D721Med (cell line): ENCODE measurements around the gene ETV2.
"Not testable (repeated sequence)": the region's sequence is repeated elsewhere in the genome, so short reads cannot be mapped to it uniquely, and the experiment has no call there.

Experiments used
- DNase-seq: peaks from one replicate; pipeline ENCODE4 v3.0.0; 2011; ENCODE audit warnings: low spot score; ENCODE audit not compliant: insufficient read length
- FAIRE-seq: peaks from 2 replicates; lab custom pipeline; 2011; peaks lifted over from hg19 to GRCh38; lab: Jason Lieb, UNC
- TF ChIP-seq, protein P1 (sequence below): IDR thresholded peaks from 2 replicates; pipeline ENCODE4 v1.5.1; 2012; ENCODE audit warnings: mild to moderate bottlenecking, control low read depth; ENCODE audit not compliant: insufficient read depth; ENCODE audit errors: missing control alignments

ETV2 gene, protein sequence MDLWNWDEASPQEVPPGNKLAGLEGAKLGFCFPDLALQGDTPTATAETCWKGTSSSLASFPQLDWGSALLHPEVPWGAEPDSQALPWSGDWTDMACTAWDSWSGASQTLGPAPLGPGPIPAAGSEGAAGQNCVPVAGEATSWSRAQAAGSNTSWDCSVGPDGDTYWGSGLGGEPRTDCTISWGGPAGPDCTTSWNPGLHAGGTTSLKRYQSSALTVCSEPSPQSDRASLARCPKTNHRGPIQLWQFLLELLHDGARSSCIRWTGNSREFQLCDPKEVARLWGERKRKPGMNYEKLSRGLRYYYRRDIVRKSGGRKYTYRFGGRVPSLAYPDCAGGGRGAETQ

DNA sequence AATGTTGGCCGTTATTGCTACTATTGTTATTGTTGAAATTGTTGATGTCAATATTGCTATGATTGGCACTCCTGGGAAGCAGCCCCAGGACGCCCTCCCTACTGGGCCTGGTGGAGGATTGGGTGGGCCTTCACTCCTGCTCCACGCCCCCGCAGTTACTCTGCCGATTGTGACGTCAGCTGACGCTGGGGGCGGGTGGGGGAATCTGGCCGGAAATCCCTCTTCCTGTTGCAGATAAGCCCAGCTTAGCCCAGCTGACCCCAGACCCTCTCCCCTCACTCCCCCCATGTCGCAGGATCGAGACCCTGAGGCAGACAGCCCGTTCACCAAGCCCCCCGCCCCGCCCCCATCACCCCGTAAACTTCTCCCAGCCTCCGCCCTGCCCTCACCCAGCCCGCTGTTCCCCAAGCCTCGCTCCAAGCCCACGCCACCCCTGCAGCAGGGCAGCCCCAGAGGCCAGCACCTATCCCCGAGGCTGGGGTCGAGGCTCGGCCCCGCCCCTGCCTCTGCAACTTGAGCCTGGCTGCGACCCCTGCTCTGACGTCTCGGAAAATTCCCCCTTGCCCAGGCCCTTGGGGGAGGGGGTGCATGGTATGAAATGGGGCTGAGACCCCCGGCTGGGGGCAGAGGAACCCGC lies at the start of gene ETV2:
Gene ETV2 (plus strand): TSS at position 231 of the 637 bp plus-strand sequence. CDS start 716 bp downstream, outside the sequence.
- TF ChIP-seq, protein P1, sequence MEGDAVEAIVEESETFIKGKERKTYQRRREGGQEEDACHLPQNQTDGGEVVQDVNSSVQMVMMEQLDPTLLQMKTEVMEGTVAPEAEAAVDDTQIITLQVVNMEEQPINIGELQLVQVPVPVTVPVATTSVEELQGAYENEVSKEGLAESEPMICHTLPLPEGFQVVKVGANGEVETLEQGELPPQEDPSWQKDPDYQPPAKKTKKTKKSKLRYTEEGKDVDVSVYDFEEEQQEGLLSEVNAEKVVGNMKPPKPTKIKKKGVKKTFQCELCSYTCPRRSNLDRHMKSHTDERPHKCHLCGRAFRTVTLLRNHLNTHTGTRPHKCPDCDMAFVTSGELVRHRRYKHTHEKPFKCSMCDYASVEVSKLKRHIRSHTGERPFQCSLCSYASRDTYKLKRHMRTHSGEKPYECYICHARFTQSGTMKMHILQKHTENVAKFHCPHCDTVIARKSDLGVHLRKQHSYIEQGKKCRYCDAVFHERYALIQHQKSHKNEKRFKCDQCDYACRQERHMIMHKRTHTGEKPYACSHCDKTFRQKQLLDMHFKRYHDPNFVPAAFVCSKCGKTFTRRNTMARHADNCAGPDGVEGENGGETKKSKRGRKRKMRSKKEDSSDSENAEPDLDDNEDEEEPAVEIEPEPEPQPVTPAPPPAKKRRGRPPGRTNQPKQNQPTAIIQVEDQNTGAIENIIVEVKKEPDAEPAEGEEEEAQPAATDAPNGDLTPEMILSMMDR = no peak
- FAIRE-seq (no peak), DNase-seq (no peak)

DNA sequence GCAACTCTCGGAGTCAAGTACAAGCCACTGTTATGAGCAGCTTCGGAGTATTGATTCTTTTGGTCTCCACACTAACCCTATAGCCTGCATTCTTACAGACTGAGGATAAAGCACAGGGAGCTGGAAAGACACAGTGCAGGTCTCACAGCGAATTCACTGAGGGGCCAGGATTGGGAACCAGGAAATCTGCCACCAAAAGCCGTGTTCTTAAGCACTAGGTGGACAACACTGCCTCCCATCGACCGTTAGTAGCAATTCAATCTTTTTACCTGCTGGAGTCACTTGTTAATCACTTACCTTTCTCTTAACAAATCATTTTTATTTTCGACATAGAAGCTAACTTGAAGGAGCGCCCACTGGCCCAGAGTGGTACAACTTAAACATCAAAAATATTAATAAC lies 49.3 kb upstream of the ETV2 start:
- FAIRE-seq (no peak), DNase-seq (no peak)
- TF ChIP-seq, protein P1 = peak; percentile 48

DNA sequence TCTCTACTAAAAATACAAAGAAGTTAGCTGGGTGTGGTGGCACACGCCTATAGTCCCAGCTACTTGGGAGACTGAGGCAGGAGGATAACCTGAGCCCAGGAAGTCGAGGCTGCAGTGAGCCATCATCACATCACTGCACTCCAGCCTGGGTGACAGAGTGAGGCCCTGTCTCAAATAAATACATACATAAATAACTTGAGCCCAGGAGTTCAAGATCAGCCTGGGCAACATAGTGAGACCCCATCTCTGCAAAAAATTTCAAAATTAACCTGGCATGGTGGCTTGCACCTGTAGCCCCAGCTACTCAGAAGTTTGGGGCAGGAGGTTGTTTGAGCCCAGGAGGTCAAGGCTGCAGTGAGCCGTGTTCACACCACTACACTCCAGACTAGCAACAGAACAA lies 46.5 kb upstream of the ETV2 start:
- not testable (repeated sequence) for FAIRE-seq

DNA sequence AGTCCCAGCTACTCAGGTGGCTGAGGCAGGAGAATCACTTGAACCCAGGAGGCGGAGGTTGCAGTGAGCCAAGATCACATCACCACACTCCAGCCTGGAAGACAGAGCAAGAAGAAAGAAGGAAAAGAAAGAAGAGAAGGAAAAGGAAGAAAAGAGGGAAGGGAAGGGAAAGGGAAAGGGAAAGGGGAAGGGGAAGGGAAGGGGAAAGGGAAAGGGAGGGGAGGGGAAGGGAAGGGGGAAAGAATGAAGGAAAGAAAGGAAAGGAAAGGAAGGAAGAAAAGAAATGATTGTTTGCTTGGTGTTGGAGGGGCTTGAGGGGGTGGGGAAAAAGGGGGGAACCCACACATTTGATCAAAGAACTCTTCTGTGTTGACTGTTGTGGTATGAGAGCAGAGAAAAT lies 45.6 kb upstream of the ETV2 start:
- no peak for DNase-seq
- TF ChIP-seq, protein P1 = no peak
- FAIRE-seq = no peak

More for the DNA sequence above, 46.5 kb upstream of the ETV2 start:
- not testable (repeated sequence) for DNase-seq

DNA sequence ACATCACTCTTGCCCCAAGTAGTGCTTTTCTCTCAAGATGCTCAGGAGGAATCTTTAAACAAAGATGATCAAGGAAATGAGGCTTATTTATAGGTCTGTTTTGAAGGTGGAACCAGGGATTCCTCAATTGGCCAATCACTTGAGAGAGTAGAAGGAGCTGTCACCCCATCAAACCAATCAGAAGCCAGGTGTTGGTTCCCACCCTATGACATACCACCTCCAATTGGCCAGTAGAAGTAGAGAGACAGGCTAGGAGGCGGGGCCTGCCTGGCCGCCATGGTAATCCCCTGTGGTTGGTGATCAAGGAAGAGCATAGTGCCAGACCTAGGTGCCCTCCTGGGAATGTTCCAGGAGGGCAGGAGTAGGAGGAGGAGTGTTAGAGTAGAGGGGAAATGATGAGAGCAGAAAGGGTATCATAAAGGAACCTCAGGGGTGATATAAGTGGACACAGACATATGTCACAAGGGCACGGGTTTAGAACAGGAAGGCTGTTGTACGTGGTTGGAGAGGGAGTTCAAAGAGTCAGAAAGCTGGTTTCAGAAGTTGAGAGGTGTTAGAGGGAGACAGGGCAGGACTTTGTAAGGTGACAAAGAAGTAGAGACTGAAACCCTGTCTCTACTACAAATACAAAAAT lies 45.1 kb upstream of the ETV2 start:
- DNase-seq = no peak
- TF ChIP-seq, protein P1 = no peak
- no peak for FAIRE-seq

DNA sequence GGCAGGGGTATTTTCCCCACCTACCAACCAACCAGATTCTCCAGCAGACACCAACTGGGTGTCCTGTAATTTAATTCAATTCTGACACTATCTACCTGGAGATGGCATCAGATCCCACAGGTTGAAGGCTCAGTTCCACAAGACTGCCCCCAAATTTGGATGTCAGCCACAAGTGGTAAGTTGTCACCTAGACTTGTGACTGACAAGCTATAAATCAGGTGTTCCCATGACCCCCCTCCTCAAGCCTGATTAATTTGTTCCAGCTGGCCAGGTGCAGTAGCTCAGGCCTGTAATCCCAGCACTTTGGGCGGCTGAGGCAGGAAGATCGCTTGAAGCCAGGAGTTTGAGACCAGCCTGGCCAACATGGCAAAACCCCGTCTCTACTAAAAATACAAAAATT lies 39.6 kb upstream of the ETV2 start:
- DNase-seq (no peak), FAIRE-seq (no peak)
- TF ChIP-seq, protein P1 = no peak

DNA sequence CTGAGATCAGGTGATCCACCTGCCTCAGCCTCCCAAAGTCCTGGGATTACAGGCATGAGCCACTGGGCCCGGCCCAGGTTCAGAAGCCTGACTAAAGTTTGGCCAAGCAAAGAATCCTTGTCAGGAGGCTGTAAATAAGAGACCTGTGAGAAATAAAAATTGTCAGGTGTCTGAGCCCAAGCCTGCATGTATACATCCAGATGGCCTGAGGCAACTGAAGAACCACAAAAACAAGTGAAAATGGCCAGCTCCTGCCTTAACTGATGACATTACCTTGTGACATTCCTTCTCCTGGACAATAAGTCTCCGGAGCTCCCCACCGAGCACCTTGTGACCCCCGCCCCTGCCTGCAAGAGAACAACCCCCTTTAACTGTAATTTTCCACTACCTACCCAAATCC lies 37.1 kb upstream of the ETV2 start:
- not testable (repeated sequence) for DNase-seq, FAIRE-seq

DNA sequence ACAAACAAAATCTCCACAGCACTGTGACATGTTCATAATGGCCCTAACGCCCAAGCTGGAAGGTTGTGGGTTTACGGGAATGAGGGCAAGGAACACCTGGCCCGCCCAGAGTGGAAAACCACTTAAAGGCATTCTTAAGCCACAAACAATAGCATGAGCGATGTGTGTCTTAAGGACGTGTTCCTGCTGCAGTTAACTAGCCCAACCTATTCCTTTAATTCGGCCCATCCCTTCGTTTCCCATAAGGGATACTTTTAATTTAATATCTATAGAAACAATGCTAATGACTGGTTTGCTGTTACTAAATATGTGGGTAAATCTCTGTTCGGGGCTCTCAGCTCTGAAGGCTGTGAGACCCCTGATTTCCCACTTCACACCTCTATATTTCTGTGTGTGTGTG lies 34.4 kb upstream of the ETV2 start:
- not testable (repeated sequence) for DNase-seq, FAIRE-seq
